Measurements from ENCODE around the gene SRGAP2B. TPM values are rescaled to one million over a fixed set of nuclear protein-coding genes. Genes with fewer than 3 reads are reported as not detected.
"Not testable (repeated sequence)": the region's sequence is repeated elsewhere in the genome, so short reads cannot be mapped to it uniquely, and the experiment has no call there.

The SRGAP2B gene
- polyA plus RNA-seq, 12 donors, result 23.8 to 71.6 (median 34.2) TPM; not detected in 1

- not testable (repeated sequence) for DNase-seq
Observed at GRCh38 chr1:144998981-144999273, 96.2 kb downstream of the SRGAP2B start.

GRCh38 chr1:144998134-144998980, 96.8 kb downstream of the SRGAP2B start:
- DNase-seq, result not testable (repeated sequence)

- DNase-seq, result not testable (repeated sequence)
Observed at GRCh38 chr1:144995833-144996410, 99.2 kb downstream of the SRGAP2B start.

GRCh38 chr1:144992915-144993314, 102.2 kb downstream of the SRGAP2B start:
- not testable (repeated sequence) for DNase-seq

- not testable (repeated sequence) for DNase-seq
Observed at GRCh38 chr1:144990611-144991010, 104.5 kb downstream of the SRGAP2B start.

- not testable (repeated sequence) for DNase-seq
Observed at GRCh38 chr1:144987131-144987530, 108.0 kb downstream of the SRGAP2B start.

GRCh38 chr1:144986171-144986860, 108.8 kb downstream of the SRGAP2B start:
- not testable (repeated sequence) for DNase-seq

GRCh38 chr1:144985550-144986170, 109.5 kb downstream of the SRGAP2B start:
- DNase-seq, result not testable (repeated sequence)

GRCh38 chr1:144982802-144983525, 112.2 kb downstream of the SRGAP2B start:
- DNase-seq, result not testable (repeated sequence)

GRCh38 chr1:144981157-144981556, 114.0 kb downstream of the SRGAP2B start:
- not testable (repeated sequence) for DNase-seq

GRCh38 chr1:144979960-144980595, 115.0 kb downstream of the SRGAP2B start:
- not testable (repeated sequence) for DNase-seq

- DNase-seq, result not testable (repeated sequence)
Observed at GRCh38 chr1:144977856-144978255, 117.3 kb downstream of the SRGAP2B start.

- DNase-seq, result not testable (repeated sequence)
Observed at GRCh38 chr1:144971936-144972335, 123.2 kb downstream of the SRGAP2B start.

- not testable (repeated sequence) for DNase-seq
Observed at GRCh38 chr1:144966488-144966887, 128.6 kb downstream of the SRGAP2B start.

- not testable (repeated sequence) for DNase-seq
Observed at GRCh38 chr1:144964765-144965164, 130.4 kb downstream of the SRGAP2B start.

- not testable (repeated sequence) for DNase-seq
Observed at GRCh38 chr1:144964186-144964585, 130.9 kb downstream of the SRGAP2B start.

GRCh38 chr1:144963571-144963970, 131.6 kb downstream of the SRGAP2B start:
- not testable (repeated sequence) for DNase-seq

GRCh38 chr1:144961604-144962583, 133.2 kb downstream of the SRGAP2B start:
- DNase-seq, result not testable (repeated sequence)

- not testable (repeated sequence) for DNase-seq
Observed at GRCh38 chr1:144960929-144961488, 134.1 kb downstream of the SRGAP2B start.

All from muscle of arm (tissue), 12 donors.